Medulla oblongata (tissue), 1 donor: Measurements from ENCODE around the gene SLC35A2.
"Not testable (repeated sequence)": the region's sequence is repeated elsewhere in the genome, so short reads cannot be mapped to it uniquely, and the experiment has no call there.

ENCODE experiments used
- DNase-seq: peaks from one replicate; pipeline ENCODE4 v3.0.0-alpha.2; 2015; ENCODE audit errors: extremely low spot score

The SLC35A2 gene

GRCh38 chrX:48902776-48903175 lies 8.7 kb downstream of the SLC35A2 start:
- DNase-seq = no peak

GRCh38 chrX:48902135-48902534 lies 9.3 kb downstream of the SLC35A2 start:
- no peak for DNase-seq

GRCh38 chrX:48901069-48901468 lies 10.4 kb downstream of the SLC35A2 start:
- DNase-seq = no peak

- no peak for DNase-seq
Measured at GRCh38 chrX:48899078-48899410, 12.4 kb downstream of the SLC35A2 start.

GRCh38 chrX:48897625-48898306 lies 13.7 kb downstream of the SLC35A2 start, which contains the start of the genes PQBP1 and TIMM17B:
Gene PQBP1, plus strand, starts transcription at chrX:48897930. Its CDS starts 580 bp downstream, at chrX:48898510.
Gene TIMM17B, minus strand, starts transcription at chrX:48897768. Its CDS starts 19 bp downstream, at chrX:48897749.
- DNase-seq = peak; percentile 95

- DNase-seq = peak; percentile 53
Measured at GRCh38 chrX:48897157-48897624, 14.3 kb downstream of the SLC35A2 start.

- DNase-seq = no peak
Measured at GRCh38 chrX:48896611-48897011, 14.8 kb downstream of the SLC35A2 start.

- no peak for DNase-seq
Measured at GRCh38 chrX:48894891-48895290, 16.6 kb downstream of the SLC35A2 start.

GRCh38 chrX:48893556-48894348 lies 17.7 kb downstream of the SLC35A2 start:
- no peak for DNase-seq

- no peak for DNase-seq
Measured at GRCh38 chrX:48892896-48893295, 18.6 kb downstream of the SLC35A2 start.

- peak; percentile 85 for DNase-seq
Measured at GRCh38 chrX:48891402-48892288, 19.8 kb downstream of the SLC35A2 start.

- no peak for DNase-seq
Measured at GRCh38 chrX:48890934-48891401, 20.5 kb downstream of the SLC35A2 start.

GRCh38 chrX:48890296-48890925 lies 21.0 kb downstream of the SLC35A2 start:
- DNase-seq = no peak

- DNase-seq = not testable (repeated sequence)
Measured at GRCh38 chrX:48886586-48886985, 24.9 kb downstream of the SLC35A2 start.

GRCh38 chrX:48883729-48884128 lies 27.7 kb downstream of the SLC35A2 start:
- DNase-seq = no peak

- DNase-seq = not testable (repeated sequence)
Measured at GRCh38 chrX:48876944-48877343, 34.5 kb downstream of the SLC35A2 start.

- not testable (repeated sequence) for DNase-seq
Measured at GRCh38 chrX:48872017-48872416, 39.4 kb downstream of the SLC35A2 start.

GRCh38 chrX:48864210-48864609 lies 47.2 kb downstream of the SLC35A2 start:
- peak; percentile 4 for DNase-seq

- DNase-seq = no peak
Measured at GRCh38 chrX:48854898-48855297, 56.5 kb downstream of the SLC35A2 start.

GRCh38 chrX:48854121-48854804 lies 57.2 kb downstream of the SLC35A2 start:
- DNase-seq = not testable (repeated sequence)

GRCh38 chrX:48853494-48853893 lies 58.0 kb downstream of the SLC35A2 start:
- DNase-seq = not testable (repeated sequence)
